ENCODE data around the gene ADCY7. TPM values are rescaled to one million over a fixed set of nuclear protein-coding genes. Genes with fewer than 3 reads are reported as not detected.

ADCY7 gene
- total RNA-seq, 1 donor from 2014 or later = 30.3 TPM

- Mint-ChIP-seq H3K27ac (ENCODE audit: unreplicated experiment) (no peak overlapping the region), H3K4me3 (ENCODE audit: unreplicated experiment) (no peak overlapping the region), H3K27me3 (ENCODE audit: low read depth, unreplicated experiment) (no peaks in the 10 kb centered on the region), H3K36me3 (ENCODE audit: low read depth, unreplicated experiment) (peaks cover 2% of the 10 kb centered on the region), H3K9me3 (ENCODE audit: unreplicated experiment) (no peaks in the 10 kb centered on the region), H3K4me1 (ENCODE audit: low read depth, unreplicated experiment) (no peaks in the 10 kb centered on the region)
- TF ChIP-seq CTCF (IDR thresholded peaks at IDR 0.05; ENCODE audit: insufficient read depth, low read depth, low read length) (no peak), EZH2 (IDR thresholded peaks at IDR 0.05; ENCODE audit: insufficient read depth, low read length) (no peak)
- DNase-seq (ENCODE audit: low read depth) (no peak), FAIRE-seq (no peak)
- Histone ChIP-seq H3K36me3 (ENCODE audit: insufficient read depth, low read length) (peaks cover 22% of the 10 kb centered on the region), H3K4me1 (ENCODE audit: insufficient read depth, low read length) (no peaks in the 10 kb centered on the region), H2AFZ (ENCODE audit: low read depth, low read length) (no peak overlapping the region), H3K9me3 (ENCODE audit: insufficient read depth, low read depth, low read length) (no peaks in the 10 kb centered on the region), H4K20me1 (ENCODE audit: insufficient read depth, low read length) (peaks cover 49% of the 10 kb centered on the region), H3K27ac (ENCODE audit: low read depth, low read length) (no peak overlapping the region), H3K4me2 (ENCODE audit: low read length) (no peak overlapping the region), H3K4me3 (ENCODE audit: insufficient read depth, low read depth, low read length) (no peak overlapping the region), H3K9ac (ENCODE audit: low read length) (peak overlapping the region; percentile 33), H3K27me3 (ENCODE audit: insufficient read depth, low read length) (no peaks in the 10 kb centered on the region), H3K79me2 (ENCODE audit: insufficient read depth, low read length) (peaks cover 70% of the 10 kb centered on the region)
These were observed 99.6 kb downstream of the ADCY7 start for GRCh38 chr16:50365791-50366575.

Small RNA genes lying within 50 kb of the gene (microRNA-seq; reads per million reads assigned to microRNA genes)
- not detected for gene MIR6771

Other genes starting within 250 kb of the ADCY7 start
- 31.1 and 32.1 TPM in 2 replicates for gene CNEP1R1, start 241.3 kb upstream of the ADCY7 start, total RNA-seq
- 22.2 and 26.8 TPM in 2 replicates for gene HEATR3, start 200.6 kb upstream of the ADCY7 start, total RNA-seq
- 16.1 and 17.0 TPM in 2 replicates for gene TENT4B, start 113.2 kb upstream of the ADCY7 start, total RNA-seq
- gene BRD7, start 102.4 kb downstream of the ADCY7 start, total RNA-seq = 54.8 and 58.5 TPM in 2 replicates